KBM-7 (cell line): Measurements from ENCODE around the gene LRRK1.
A peak's percentile ranks its signal among the peaks of the same experiment; 100 is the strongest.
"Not testable (repeated sequence)": the region's sequence is repeated elsewhere in the genome, so short reads cannot be mapped to it uniquely, and the experiment has no call there.

ENCODE experiments used
- DNase-seq: peaks from one replicate; pipeline ENCODE4 v3.0.0-alpha.2; 2015
- in situ Hi-C: fragments of 300-500 bp; cut with MboI; formaldehyde crosslinking; loops from 2 replicates; pipeline ENCODE4 v1.14.3; 2020; ENCODE audit warnings: low sequenced_read_pairs, low pct_unique_long_range_greater_than_20kb, mixed read lengths

The LRRK1 gene

GRCh38 chr15:101091080-101092017 lies 172.2 kb downstream of the LRRK1 start:
- DNase-seq = no peak
- in situ Hi-C loops = no loop called here

- DNase-seq = no peak
- in situ Hi-C loops = no loop called here
These were observed 173.2 kb downstream of the LRRK1 start for GRCh38 chr15:101092156-101092866.

DNA sequence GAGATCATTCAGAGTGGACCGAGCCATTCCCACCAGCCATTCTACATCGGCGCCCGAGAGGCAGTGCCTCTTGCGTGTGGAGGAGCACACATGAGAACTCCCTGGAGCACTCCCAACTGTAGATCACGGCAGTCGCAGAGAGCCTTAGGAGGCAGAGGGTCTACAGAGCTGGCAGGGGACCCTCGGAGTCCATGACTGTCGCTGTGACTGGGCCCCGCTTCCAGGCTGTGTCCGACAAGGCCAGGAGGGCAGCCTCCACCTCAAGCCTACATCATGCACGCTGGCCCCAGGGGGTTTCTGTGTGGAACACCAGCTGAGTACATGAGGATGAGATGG lies 173.7 kb downstream of the LRRK1 start:
- in situ Hi-C loops = no loop called here
- DNase-seq = no peak

GRCh38 chr15:101093958-101094357 lies 174.8 kb downstream of the LRRK1 start:
- no peak for DNase-seq
- in situ Hi-C loops = no loop called here

DNA sequence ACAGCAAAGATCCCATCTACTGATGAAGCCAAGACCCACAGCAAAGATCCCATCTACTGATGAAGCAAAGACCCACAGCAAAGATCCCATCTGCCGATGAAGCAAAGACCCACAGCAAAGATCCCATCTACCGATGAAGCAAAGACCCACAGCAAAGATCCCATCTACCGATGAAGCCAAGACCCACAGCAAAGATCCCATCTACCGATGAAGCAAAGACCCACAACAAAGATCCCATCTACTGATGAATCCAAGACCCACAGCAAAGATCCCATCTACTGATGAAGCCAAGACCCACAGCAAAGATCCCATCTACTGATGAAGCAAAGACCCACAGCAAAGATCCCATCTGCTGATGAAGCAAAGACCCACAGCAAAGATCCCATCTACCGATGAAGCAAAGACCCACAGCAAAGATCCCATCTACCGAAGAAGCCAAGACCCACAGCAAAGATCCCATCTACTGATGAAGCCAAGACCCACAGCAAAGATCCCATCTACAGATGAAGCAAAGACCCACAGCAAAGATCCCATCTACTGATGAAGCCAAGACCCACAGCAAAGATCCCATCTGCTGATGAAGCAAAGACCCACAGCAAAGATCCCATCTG lies 176.7 kb downstream of the LRRK1 start:
- DNase-seq, in situ Hi-C loops: not testable (repeated sequence)

GRCh38 chr15:101097111-101097510 lies 178.0 kb downstream of the LRRK1 start:
- in situ Hi-C loops = no loop called here
- no peak for DNase-seq

DNA sequence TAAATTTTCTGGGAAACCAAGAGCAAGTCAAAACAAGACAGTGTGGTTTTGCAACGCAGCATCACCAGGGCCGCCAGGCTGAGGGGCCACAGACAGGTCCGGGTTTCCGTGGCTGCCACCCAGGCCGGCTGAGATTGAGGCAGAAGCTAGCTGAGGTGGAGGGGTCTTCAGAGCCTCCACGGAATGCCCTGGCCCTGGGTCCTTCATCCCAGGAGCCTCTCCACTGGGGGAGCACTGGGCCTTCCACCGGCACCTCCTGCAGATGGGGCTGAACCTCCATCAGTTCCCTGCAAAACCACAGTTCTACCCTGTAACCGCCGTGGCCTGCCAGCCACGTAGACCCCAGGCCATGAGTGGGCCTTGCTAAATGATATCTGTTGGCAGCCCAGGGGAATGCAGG lies 180.0 kb downstream of the LRRK1 start:
- in situ Hi-C loops = no loop called here
- DNase-seq = no peak

DNA sequence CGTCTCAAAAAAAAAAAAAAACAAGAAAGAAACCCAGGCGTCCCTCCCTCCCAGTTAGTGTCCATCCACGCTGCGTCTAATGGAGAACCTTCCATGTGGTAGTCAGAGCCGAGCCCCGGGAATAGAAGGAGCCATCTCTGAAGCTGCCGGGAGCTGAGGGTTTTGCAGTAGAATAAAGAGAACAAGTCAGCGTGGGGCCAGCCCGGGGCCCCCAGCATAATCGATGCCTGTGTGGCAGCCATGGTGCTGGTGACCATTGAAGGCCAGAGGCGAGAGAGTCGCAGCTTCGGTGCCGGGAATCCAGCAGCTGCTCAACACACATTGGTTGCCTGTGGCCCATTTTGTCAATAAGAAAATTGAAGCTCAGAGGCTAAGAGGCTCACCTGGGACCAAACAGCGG lies 181.0 kb downstream of the LRRK1 start:
- in situ Hi-C loops = no loop called here
- no peak for DNase-seq

DNA sequence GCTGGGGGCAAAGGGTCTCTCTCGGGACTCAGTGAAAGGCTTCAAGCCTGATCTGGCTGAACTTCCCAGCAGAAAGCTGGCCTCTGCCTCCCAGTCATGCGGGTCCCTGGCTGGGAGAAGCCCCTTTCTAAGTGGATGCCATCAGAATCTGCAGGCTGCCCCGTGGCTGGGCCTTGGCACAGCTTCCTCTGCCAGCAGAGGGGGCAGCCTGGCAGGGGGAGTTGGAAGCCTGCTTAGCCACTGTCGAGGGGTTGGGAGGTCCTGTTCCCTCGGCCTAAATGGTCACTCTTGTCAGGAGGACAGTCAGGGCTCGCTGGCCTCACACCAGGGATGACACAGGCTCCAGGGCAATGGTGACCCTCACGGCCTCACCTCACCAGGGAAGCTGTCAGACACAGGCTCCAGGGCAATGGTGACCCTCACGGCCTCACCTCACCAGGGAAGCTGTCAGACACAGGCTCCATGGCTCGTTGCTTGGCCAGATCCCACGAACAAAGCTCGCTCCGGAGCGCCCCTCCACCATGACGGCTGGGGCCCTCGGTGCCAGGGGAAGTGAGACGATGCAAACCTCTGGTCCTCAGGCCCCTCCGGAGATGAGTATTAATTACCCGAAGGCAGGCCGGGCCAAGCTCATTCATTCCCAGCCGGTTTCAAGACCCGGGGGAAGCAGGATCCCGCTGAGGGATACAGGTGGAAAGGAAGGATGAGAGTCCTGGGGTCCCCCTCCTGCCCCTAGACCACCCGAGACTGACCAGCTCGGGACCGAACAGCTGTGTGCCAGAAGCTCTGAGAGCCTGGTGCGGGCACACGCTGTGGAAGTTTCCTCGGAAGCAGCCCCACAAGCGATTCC lies 181.7 kb downstream of the LRRK1 start:
- in situ Hi-C loops = no loop called here

DNA sequence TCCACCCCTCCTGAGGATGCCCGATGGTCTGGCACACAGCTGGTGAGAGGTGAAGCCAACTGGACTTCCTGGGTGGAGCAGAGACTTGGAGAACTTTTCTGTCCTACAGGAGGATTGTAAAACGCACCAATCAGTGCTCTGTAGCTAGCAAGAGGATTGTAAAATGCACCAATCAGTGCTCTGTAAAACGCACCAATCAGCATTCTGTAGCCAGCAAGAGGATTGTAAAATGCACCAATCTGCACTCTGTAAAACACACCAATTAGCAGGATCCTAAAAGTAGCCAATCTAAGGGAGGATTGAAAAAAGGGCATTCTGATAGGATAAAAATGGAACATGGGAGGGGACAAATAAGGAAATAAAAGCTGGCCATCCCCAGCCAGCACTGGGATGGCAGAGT lies 182.5 kb downstream of the LRRK1 start:
- in situ Hi-C loops = no loop called here
- DNase-seq = no peak

More for the DNA sequence above, 181.7 kb downstream of the LRRK1 start:
- DNase-seq = no peak

DNA sequence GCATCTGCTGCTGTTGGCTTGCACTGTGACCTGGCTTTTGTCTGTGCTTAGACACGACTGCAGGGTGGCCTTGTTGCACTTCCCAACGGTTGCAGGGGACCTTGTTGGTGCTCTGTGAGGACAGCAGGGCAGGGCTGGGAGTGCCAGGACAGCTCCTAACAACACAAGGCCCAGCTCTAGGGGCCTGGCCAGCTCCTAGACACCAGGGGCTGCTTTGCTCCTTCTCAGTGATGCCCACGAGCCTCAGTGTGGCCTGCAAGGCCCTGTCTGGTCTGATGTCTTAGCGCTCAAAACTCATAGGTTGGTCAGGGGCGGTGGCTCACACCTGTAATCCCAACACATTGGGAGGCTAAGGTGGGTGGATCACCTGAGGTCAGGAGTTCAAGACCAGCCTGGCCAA lies 183.6 kb downstream of the LRRK1 start:
- DNase-seq = no peak
- in situ Hi-C loops = no loop called here

GRCh38 chr15:101103598-101103997 lies 184.4 kb downstream of the LRRK1 start:
- no peak for DNase-seq
- in situ Hi-C loops = no loop called here

DNA sequence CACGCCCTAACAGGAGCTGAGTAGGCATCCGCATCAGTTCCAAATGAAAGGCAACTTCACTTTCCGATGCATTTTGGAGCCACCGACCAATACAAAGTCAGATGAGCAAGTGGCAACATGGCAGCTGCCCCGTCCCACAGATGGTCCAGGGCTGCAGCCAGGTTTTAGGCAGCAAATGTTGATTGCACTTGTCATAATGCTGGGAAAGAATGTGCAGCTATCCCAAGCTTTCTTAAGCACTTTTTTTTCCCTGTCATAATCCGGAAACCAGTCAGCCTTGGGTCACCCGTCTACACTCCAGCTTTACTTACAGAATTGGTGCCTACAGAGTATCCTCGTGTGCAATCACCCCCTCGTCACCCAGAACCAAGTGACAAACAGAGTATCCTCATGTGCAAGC lies 185.0 kb downstream of the LRRK1 start:
- in situ Hi-C loops = no loop called here
- DNase-seq = no peak

DNA sequence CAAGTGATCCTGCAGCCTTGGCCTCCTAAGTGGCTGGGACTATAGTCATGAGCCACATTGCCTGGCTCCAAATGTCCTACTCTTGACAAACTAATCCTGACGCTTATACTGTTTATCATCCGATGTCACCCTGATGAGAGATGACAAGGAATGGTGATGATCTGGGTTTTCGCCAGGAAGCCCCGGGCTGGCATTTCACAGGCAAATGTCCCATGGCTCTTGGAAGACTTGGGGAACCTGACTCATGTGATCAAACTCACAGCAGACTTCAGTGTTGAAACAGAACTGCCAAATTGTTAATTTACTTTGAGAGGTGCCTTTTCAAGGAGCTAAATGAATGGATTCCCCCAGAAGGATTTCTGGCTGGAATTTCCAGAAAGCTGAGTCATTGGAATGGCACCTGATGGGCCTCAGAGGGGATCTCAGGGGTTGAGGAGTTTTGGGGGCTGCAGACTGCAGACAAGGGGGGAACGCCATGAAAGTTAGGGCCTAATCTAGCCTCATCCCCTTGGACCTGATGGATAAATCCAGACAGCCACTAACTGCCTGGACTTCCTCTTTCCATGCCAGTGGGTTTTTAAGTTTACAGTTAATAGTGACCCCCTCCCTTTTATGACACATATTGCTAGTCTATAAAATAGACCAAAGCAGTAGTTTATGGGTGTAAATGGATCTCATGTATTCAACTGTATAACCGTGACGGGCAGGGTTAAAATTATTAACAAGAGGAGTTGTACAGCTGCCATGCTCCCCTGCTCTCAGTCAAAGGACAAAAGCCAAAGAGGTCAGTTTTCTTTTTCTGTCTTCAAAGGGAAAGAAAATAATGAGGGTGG lies 186.1 kb downstream of the LRRK1 start:
- in situ Hi-C loops = no loop called here
- peak; percentile 27 for DNase-seq

- in situ Hi-C loops = no loop called here
- no peak for DNase-seq
These were observed 187.9 kb downstream of the LRRK1 start for GRCh38 chr15:101107101-101107500.

DNA sequence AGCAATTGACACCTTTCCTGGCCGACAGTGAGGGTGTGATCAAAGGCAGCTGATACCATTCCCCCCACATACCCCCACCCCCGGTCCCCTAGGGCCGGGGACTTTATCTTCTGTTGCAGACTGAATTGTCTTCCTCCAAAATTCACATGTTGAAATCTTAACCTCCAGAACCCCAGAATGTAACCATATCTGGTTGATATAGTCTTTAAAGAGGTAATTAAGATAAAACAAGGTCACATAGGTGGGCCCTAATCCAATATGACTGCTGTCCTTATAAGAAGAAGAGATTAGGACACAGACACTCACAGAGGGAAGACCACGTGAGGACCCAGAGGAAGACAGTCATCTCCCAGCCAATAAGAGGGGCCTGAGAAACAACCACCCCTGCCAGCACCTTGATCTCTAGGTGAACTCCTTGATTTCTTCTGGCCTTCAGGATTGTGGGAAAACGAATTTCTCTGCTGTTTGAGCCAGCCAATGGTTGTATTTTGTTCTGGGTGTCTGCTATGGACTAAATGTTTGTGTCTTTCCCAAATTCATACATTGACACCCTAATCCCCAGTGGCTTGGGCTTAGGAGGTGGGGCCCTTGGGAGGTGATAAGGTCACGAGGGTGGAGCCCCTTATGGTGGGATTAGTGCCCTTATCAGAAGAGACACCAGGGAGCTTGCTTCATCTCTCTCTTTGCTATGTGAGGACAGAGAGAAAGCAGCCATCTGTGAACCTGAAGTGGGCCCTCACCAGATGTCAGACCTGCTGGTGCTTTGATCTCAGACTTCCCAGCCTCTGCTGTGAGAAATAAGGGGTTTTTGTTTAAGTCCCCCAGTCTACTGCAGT lies 188.7 kb downstream of the LRRK1 start:
- in situ Hi-C loops = no loop called here
- DNase-seq = no peak

- in situ Hi-C loops = no loop called here
These were observed 189.3 kb downstream of the LRRK1 start for GRCh38 chr15:101108461-101108775.

GRCh38 chr15:101108791-101109190 lies 189.6 kb downstream of the LRRK1 start:
- in situ Hi-C loops = no loop called here
- DNase-seq = no peak

More at GRCh38 chr15:101108461-101108775, 189.3 kb downstream of the LRRK1 start:
- DNase-seq = no peak
